A673 (cell line): ENCODE data around the gene GSX1. TPM values are rescaled to one million over a fixed set of nuclear protein-coding genes. Genes with fewer than 3 reads are reported as not detected.

Source experiments
- BruUV-seq: library from RNA; stranded (reverse); fragments of 400-500 nt; replicated peaks from 2 replicates; lab custom pipeline; 2021; lab: Mats Ljungman, UMichigan
- CTCF ChIA-PET: fragments of 300-600 bp; sonication (Branson Sonifier 250); formaldehyde crosslinking; loops from one replicate; lab custom pipeline; 2022; ENCODE audit warnings: antibody characterized with exemption; lab: Charles Lee
- POLR2A ChIA-PET: fragments of 300-600 bp; sonication (Branson Sonifier 250); formaldehyde crosslinking; loops from one replicate; lab custom pipeline; 2022; ENCODE audit warnings: antibody characterized with exemption; ENCODE audit not compliant: low non-redundant PET; lab: Charles Lee
- DNase-seq: peaks from one replicate; pipeline ENCODE4 v3.0.0-alpha.2; 2015; ENCODE audit warnings: low spot score
- H3K27ac ChIP-seq: fragments of 200-600 bp; sonication (generic); 2 replicates; pipeline ENCODE4 v1.5.1; 2016; ENCODE audit warnings: mixed run types, low read depth, mild to moderate bottlenecking, mixed read lengths, antibody characterized with exemption, low read length; ENCODE audit not compliant: poor library complexity, severe bottlenecking
- H3K27me3 ChIP-seq: fragments of 200-600 bp; sonication (generic); replicated peaks from 2 replicates; pipeline ENCODE4 v1.6.1; 2017; ENCODE audit warnings: mixed run types, low read depth, mild to moderate bottlenecking, mixed read lengths, antibody characterized with exemption, low read length; ENCODE audit not compliant: insufficient read depth, poor library complexity
- H3K36me3 ChIP-seq: fragments of 200-600 bp; sonication (generic); 2 replicates; pipeline ENCODE4 v1.6.1; 2016; ENCODE audit warnings: mixed run types, mild to moderate bottlenecking, mixed read lengths, antibody characterized with exemption, low read length; ENCODE audit not compliant: insufficient read depth, poor library complexity, severe bottlenecking
- H3K4me1 ChIP-seq: fragments of 200-600 bp; sonication (generic); 2 replicates; pipeline ENCODE4 v1.6.1; 2017; ENCODE audit warnings: mixed run types, mild to moderate bottlenecking, mixed read lengths, antibody characterized with exemption, low read length; ENCODE audit not compliant: insufficient read depth, poor library complexity, severe bottlenecking
- H3K4me3 ChIP-seq: fragments of 200-600 bp; sonication (generic); 2 replicates; pipeline ENCODE4 v1.5.1; 2016; ENCODE audit warnings: low read depth, mixed run types, mild to moderate bottlenecking, mixed read lengths, low read length; ENCODE audit not compliant: poor library complexity, severe bottlenecking
- H3K9me3 ChIP-seq: fragments of 200-600 bp; sonication (generic); 2 replicates; pipeline ENCODE4 v1.6.1; 2016; ENCODE audit warnings: mixed run types, low read depth, mild to moderate bottlenecking, mixed read lengths, antibody characterized with exemption, low read length; ENCODE audit not compliant: poor library complexity, severe bottlenecking
- EZH2 ChIP-seq: fragments of 200-600 bp; sonication (generic); IDR thresholded peaks from 2 replicates; pipeline ENCODE4 v1.6.1; 2017; ENCODE audit warnings: borderline replicate concordance, low read depth, mild to moderate bottlenecking, mixed read lengths, antibody characterized with exemption, low read length; ENCODE audit not compliant: poor library complexity, severe bottlenecking
- intact Hi-C: fragments of 100-400 bp; cut with micrococcal nuclease; formaldehyde crosslinking; loops from one replicate; pipeline ENCODE4 v1.10.0; 2022; ENCODE audit not compliant: unreplicated experiment
- total RNA-seq: library from RNA; stranded (reverse); gene quantifications from 2 replicates; pipeline ENCODE4 v1.2.3, GENCODE V29; 2021
- TF ChIP-seq, protein P1 (sequence below): fragments of 300-800, 200-600 bp; sonication (generic); conservative IDR thresholded peaks from 2 replicates; pipeline ENCODE4 v1.5.1; 2017; ENCODE audit warnings: low read depth, mild to moderate bottlenecking, antibody characterized with exemption, low read length, moderate library complexity, mixed read lengths

The GSX1 gene
- total RNA-seq, 1 experiment from 2014 or later = not detected

DNA sequence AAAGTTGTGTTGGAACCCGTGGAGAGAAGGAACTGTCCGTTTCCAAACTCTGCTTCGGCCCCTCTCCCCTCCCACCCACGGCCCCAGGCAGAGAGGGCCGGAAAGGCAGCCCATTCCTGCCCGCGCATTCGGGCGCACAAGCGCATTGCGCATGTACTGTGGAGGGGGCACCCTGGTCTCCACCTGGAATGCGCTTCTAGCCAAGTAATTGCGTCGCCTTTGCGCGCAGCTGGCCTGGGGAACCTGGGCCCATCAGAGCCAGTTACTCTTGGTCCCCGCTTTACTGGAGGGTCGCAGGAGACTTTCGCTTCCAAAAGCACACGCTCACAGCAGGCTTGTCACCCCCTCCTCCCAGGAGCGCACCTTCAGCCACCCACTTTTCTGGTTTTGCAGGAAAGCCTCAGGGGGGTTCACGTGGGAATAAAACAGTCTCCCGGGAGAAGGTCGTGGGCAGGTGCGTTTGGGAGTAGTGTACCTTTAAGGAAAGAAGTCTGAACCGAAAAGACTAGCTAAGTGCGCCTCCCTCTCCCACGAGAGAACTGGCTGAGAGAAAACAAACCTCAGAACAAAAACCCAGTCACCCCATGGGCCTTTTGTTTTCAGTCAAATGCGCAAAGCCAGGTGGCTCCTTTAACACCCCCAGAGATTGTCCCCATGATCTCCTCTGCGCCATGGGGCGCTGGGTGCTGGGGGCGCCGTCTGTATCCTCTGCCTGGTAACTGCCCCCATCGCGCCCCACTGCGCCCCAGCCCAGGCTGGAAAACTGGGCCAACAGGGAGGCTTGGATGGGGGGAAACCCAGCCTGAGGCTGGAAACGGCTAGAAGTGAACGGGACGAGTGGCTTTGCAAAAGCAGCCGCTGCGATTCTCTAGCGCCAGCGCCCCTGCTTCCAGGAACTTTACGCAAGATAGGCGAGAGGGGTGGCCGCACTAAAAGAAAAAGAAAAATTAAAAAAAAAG is 28.5 kb downstream of the GSX1 start:
- ChIA-PET POLR2A (no interaction called here), CTCF (no interaction called here)
- Histone ChIP-seq H3K27ac (no peak overlapping the region), H3K4me3 (no peak overlapping the region), H3K36me3 (no peaks in the 10 kb centered on the region), H3K27me3 (peaks cover 85% of the 10 kb centered on the region), H3K9me3 (no peaks in the 10 kb centered on the region), H3K4me1 (no peaks in the 10 kb centered on the region)
- no peak for TF ChIP-seq EZH2
- TF ChIP-seq, protein P1, sequence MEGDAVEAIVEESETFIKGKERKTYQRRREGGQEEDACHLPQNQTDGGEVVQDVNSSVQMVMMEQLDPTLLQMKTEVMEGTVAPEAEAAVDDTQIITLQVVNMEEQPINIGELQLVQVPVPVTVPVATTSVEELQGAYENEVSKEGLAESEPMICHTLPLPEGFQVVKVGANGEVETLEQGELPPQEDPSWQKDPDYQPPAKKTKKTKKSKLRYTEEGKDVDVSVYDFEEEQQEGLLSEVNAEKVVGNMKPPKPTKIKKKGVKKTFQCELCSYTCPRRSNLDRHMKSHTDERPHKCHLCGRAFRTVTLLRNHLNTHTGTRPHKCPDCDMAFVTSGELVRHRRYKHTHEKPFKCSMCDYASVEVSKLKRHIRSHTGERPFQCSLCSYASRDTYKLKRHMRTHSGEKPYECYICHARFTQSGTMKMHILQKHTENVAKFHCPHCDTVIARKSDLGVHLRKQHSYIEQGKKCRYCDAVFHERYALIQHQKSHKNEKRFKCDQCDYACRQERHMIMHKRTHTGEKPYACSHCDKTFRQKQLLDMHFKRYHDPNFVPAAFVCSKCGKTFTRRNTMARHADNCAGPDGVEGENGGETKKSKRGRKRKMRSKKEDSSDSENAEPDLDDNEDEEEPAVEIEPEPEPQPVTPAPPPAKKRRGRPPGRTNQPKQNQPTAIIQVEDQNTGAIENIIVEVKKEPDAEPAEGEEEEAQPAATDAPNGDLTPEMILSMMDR = no peak
- DNase-seq = no peak
- BruUV-seq = no TSS peak
- intact Hi-C loops = loop anchor here (10.0 kb wide), 1 partner anchor 836 kb away; no protein-coding TSS in a partner anchor

DNA sequence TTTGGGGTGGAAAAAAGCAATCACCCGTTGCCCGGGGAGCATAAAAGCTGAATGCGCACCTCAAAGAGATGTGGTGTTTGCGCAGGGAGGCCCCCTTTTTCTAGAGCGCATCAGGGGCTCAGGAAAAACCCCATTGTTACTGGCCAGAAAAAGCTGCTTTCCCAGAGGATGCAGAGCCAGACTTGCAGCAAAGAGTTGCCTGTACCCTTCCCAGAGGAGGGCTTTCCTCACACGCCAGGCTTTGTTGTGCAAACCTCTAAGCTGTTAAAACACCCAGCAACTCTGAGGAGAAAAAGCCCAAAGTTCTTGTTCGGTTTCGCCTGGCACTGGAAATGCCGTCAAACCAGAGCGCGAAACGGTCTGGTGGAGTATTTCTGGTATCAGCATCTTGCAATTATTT is 29.3 kb downstream of the GSX1 start:
- ChIA-PET POLR2A (no interaction called here), CTCF (no interaction called here)
- Histone ChIP-seq H3K27me3 (peaks cover 82% of the 10 kb centered on the region), H3K9me3 (no peaks in the 10 kb centered on the region), H3K27ac (no peak overlapping the region), H3K4me3 (no peak overlapping the region), H3K4me1 (no peaks in the 10 kb centered on the region), H3K36me3 (no peaks in the 10 kb centered on the region)
- TF ChIP-seq, protein P1 = no peak
- TF ChIP-seq EZH2 = no peak
- BruUV-seq = no TSS peak
- DNase-seq = no peak
- intact Hi-C loops = loop anchor here (10.0 kb wide), 1 partner anchor 837 kb away; no protein-coding TSS in a partner anchor

DNA sequence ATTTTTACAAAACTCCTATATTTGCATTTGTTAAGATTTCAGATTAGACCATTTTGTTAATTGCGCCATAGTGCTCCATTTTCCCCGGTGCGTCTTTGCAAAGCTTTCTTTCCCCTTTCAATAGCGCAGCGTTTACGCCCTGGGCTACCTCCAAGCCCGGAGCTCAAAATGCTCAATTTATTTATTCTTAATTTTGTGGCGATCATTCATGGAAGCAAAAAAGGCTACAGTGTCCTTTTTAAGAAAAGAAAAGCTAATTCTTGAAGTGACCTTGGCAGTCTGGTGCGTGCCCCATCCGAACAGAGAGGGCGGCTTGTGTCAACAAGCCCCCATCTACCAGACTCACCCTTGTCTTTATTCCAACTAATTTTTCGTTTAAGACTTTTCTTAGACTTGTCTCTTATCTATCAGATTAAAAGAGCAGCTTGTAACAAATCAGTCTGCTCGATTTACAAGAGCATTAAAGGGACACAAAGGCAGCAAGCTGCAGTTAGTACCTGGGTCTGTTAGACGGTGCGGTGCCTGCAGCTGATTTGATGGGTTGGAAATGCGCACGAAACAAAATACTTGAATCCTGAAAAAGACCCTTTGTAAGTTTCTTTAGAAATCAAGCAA is 30.1 kb downstream of the GSX1 start:
- no peak for TF ChIP-seq EZH2
- TF ChIP-seq, protein P1 = no peak
- Histone ChIP-seq H3K4me3 (no peak overlapping the region), H3K9me3 (no peaks in the 10 kb centered on the region), H3K36me3 (no peaks in the 10 kb centered on the region), H3K27me3 (peaks cover 76% of the 10 kb centered on the region), H3K4me1 (no peaks in the 10 kb centered on the region), H3K27ac (no peak overlapping the region)
- ChIA-PET CTCF (no interaction called here), POLR2A (no interaction called here)
- no TSS peak for BruUV-seq
- DNase-seq = no peak
- intact Hi-C loops = loop anchor here (10.0 kb wide), 1 partner anchor 838 kb away; no protein-coding TSS in a partner anchor
